ENCODE results near the gene RBM7. TPM values are rescaled to one million over a fixed set of nuclear protein-coding genes. Genes with fewer than 3 reads are reported as not detected.

RBM7 gene
- total and polyA plus RNA-seq, 2 donors (not counting 3 experiments of a cell fraction or from before 2014, with no cell fraction given) = 16.4 to 38.4 TPM

GRCh38 chr11:114386545-114386944 lies 13.9 kb upstream of the RBM7 start:
- Histone ChIP-seq H3K36me3 (ENCODE audit: control insufficient read depth in 2 of 2, extremely low read depth in 1 of 2, insufficient read depth in 2 of 2, low read length in 2 of 2) (no peaks in the 10 kb centered on the region), H3K27ac (ENCODE audit: insufficient read depth, low read depth, low read length) (no peak overlapping the region), H3K4me3 (replicated peaks in 1 of 3; ENCODE audit: insufficient read depth in 1 of 3, low read depth in 1 of 3, low read length in 3 of 3) (no peak overlapping the region), H3K79me2 (ENCODE audit: control insufficient read depth, insufficient read depth, low read length) (no peaks in the 10 kb centered on the region), H3K9me3 (replicated peaks; ENCODE audit: control insufficient read depth, insufficient read depth, low read length) (no peaks in the 10 kb centered on the region), H3K27me3 (ENCODE audit: control insufficient read depth in 2 of 2, insufficient read depth in 2 of 2, low read length in 2 of 2) (no peaks in the 10 kb centered on the region), H3K4me1 (ENCODE audit: control insufficient read depth, extremely low read depth, insufficient read depth, low read length) (no peaks in the 10 kb centered on the region), H3K9ac (replicated peaks; ENCODE audit: extremely low read depth, insufficient read depth, low read length) (no peak overlapping the region), H3K9me1 (replicated peaks; ENCODE audit: control insufficient read depth, extremely low read depth, insufficient read depth, low read length) (no peaks in the 10 kb centered on the region), H2AFZ (ENCODE audit: low read depth, low read length) (no peak overlapping the region), H3K4me2 (ENCODE audit: insufficient read depth, low read length) (no peak overlapping the region), H4K20me1 (replicated peaks; ENCODE audit: control insufficient read depth, extremely low read depth, insufficient read depth, low read length) (no peaks in the 10 kb centered on the region)
- DNase-seq (ENCODE audit: low read depth, low spot score) = no peak
- TF ChIP-seq MYC (IDR thresholded peaks at IDR 0.05; ENCODE audit: low read depth, low read length) (no peak), JUN (IDR thresholded peaks at IDR 0.05; ENCODE audit: borderline replicate concordance, insufficient read depth, insufficient read length, low read depth) (no peak), GATA2 (IDR thresholded peaks at IDR 0.05; ENCODE audit: insufficient read depth, insufficient read length, low read depth, low read length) (no peak), MAX (IDR thresholded peaks at IDR 0.05; ENCODE audit: insufficient read depth, insufficient read length) (no peak)
- ChIA-PET CTCF (interaction anchor here (1.0 to 2.3 kb wide), 3 partner anchors 9 to 106 kb away, joined by 3 to 7 read pairs (median 4); no protein-coding TSS in a partner anchor), POLR2A (no interaction called here)
- no peak for FAIRE-seq
- dilution Hi-C loops (cut with MboI; ENCODE audit: extremely low pct_ligation_motif_present, low sequenced_read_pairs) (no loop called here), intact Hi-C loops (cut with micrococcal nuclease) (no loop called here)
- no TSS peak for BruUV-seq (replicated peaks)

- POLR2A ChIA-PET = interaction anchor here (0.7 kb wide), 1 partner anchor 452 kb away, joined by 5 read pairs; no protein-coding TSS in a partner anchor
- peaks cover 4% of the 10 kb centered on the region for H3K4me1 ChIP-seq (ENCODE audit: control insufficient read depth, extremely low read depth, insufficient read depth, low read length)
- FAIRE-seq = no peak
Measured at GRCh38 chr11:114392735-114393667, 7.5 kb upstream of the RBM7 start.

More at GRCh38 chr11:114392735-114393667, 7.5 kb upstream of the RBM7 start:
- Histone ChIP-seq H3K4me2 (ENCODE audit: insufficient read depth, low read length) (no peak overlapping the region), H3K9me3 (replicated peaks; ENCODE audit: control insufficient read depth, insufficient read depth, low read length) (no peaks in the 10 kb centered on the region), H3K79me2 (ENCODE audit: control insufficient read depth, insufficient read depth, low read length) (no peaks in the 10 kb centered on the region), H3K27me3 (ENCODE audit: control insufficient read depth in 2 of 2, insufficient read depth in 2 of 2, low read length in 2 of 2) (no peaks in the 10 kb centered on the region), H3K36me3 (ENCODE audit: control insufficient read depth in 2 of 2, extremely low read depth in 1 of 2, insufficient read depth in 2 of 2, low read length in 2 of 2) (no peaks in the 10 kb centered on the region), H3K27ac (ENCODE audit: insufficient read depth, low read depth, low read length) (no peak overlapping the region), H3K9me1 (replicated peaks; ENCODE audit: control insufficient read depth, extremely low read depth, insufficient read depth, low read length) (no peaks in the 10 kb centered on the region), H3K4me3 (replicated peaks in 1 of 3; ENCODE audit: insufficient read depth in 1 of 3, low read depth in 1 of 3, low read length in 3 of 3) (no peak overlapping the region), H2AFZ (ENCODE audit: low read depth, low read length) (no peak overlapping the region), H4K20me1 (replicated peaks; ENCODE audit: control insufficient read depth, extremely low read depth, insufficient read depth, low read length) (no peaks in the 10 kb centered on the region), H3K9ac (replicated peaks; ENCODE audit: extremely low read depth, insufficient read depth, low read length) (no peak overlapping the region)
- CTCF ChIA-PET = interaction anchor here (0.9 to 2.7 kb wide), 4 partner anchors 21 to 112 kb away, joined by 4 to 6 read pairs (median 6); no protein-coding TSS in a partner anchor
- dilution Hi-C loops (cut with MboI; ENCODE audit: extremely low pct_ligation_motif_present, low sequenced_read_pairs) (no loop called here), intact Hi-C loops (cut with micrococcal nuclease) (no loop called here)
- BruUV-seq (replicated peaks) = no TSS peak
- TF ChIP-seq FOS (IDR thresholded peaks at IDR 0.05; ENCODE audit: borderline replicate concordance, insufficient read depth, low read length) (no peak), MYC (IDR thresholded peaks at IDR 0.05; ENCODE audit: low read depth, low read length) (no peak), MAX (IDR thresholded peaks at IDR 0.05; ENCODE audit: insufficient read depth, insufficient read length) (no peak)
- DNase-seq (ENCODE audit: low read depth, low spot score) = no peak
